ENCODE data around the gene CRYM.
"Not testable (repeated sequence)": the region's sequence is repeated elsewhere in the genome, so short reads cannot be mapped to it uniquely, and the experiment has no call there.

The CRYM gene

GRCh38 chr16:21274172-21274726, 3.8 kb downstream of the CRYM start:
- no peak overlapping the region for H3K27ac ChIP-seq (ENCODE audit: extremely low read depth, low read depth, low read length)
- POLR2A ChIA-PET: no interaction called here
- no peak overlapping the region for H3K4me3 ChIP-seq (ENCODE audit: low read depth, low read length)
- H3K9me3 ChIP-seq (ENCODE audit: control insufficient read depth, insufficient read depth, low read depth, low read length): no peaks in the 10 kb centered on the region
- no peak for TF ChIP-seq ZNF48 (tag by site-specific recombination; IDR thresholded peaks at IDR 0.05)
- TF ChIP-seq ZNF473 (tag by site-specific recombination; IDR thresholded peaks at IDR 0.05): no peak
- TF ChIP-seq ZNF513 (tag by site-specific recombination; IDR thresholded peaks at IDR 0.05): no peak
- no peak for TF ChIP-seq ZNF555 (tag by site-specific recombination; conservative IDR thresholded peaks at IDR 0.05)
- H3K36me3 ChIP-seq (ENCODE audit: control insufficient read depth in 2 of 2, insufficient read depth in 1 of 2, low read length in 2 of 2): no peaks in the 10 kb centered on the region
- H3K4me1 ChIP-seq (ENCODE audit: control insufficient read depth, insufficient read depth, low read length): no peaks in the 10 kb centered on the region
- CTCF ChIA-PET: interaction anchor here (0.5 to 1.2 kb wide), 3 partner anchors 84 to 114 kb away, joined by 3 to 7 read pairs (median 3); no protein-coding TSS in a partner anchor

- H3K36me3 ChIP-seq (ENCODE audit: control insufficient read depth in 2 of 2, insufficient read depth in 1 of 2, low read length in 2 of 2); H3K4me3 ChIP-seq (ENCODE audit: low read depth, low read length); H3K4me1 ChIP-seq (ENCODE audit: control insufficient read depth, insufficient read depth, low read length); H3K9me3 ChIP-seq (ENCODE audit: control insufficient read depth, insufficient read depth, low read depth, low read length); POLR2A ChIA-PET; H3K27ac ChIP-seq (ENCODE audit: extremely low read depth, low read depth, low read length); CTCF ChIA-PET: not testable (repeated sequence)
- TF ChIP-seq ZNF362 (tag by site-specific recombination; IDR thresholded peaks at IDR 0.05): peak; percentile 46; the same call in 1 of the 2 replicates
Measured at GRCh38 chr16:21272763-21273162, 5.3 kb downstream of the CRYM start.

- CTCF ChIA-PET: interaction anchor here (0.6 kb wide), 1 partner anchor 29 kb away, joined by 4 read pairs; no protein-coding TSS in a partner anchor
- H3K4me1 ChIP-seq (ENCODE audit: control insufficient read depth, insufficient read depth, low read length): no peaks in the 10 kb centered on the region
- TF ChIP-seq ZNF623 (tag by site-specific recombination; IDR thresholded peaks at IDR 0.05) (peak; percentile 76), ZNF416 (tag by site-specific recombination; IDR thresholded peaks at IDR 0.05) (no peak)
- H3K4me3 ChIP-seq (ENCODE audit: low read depth, low read length): no peak overlapping the region
- H3K27ac ChIP-seq (ENCODE audit: extremely low read depth, low read depth, low read length): no peak overlapping the region
- POLR2A ChIA-PET: interaction anchor here (0.6 kb wide), 1 partner anchor 982 kb away, joined by 4 read pairs; no protein-coding TSS in a partner anchor
- H3K9me3 ChIP-seq (ENCODE audit: control insufficient read depth, insufficient read depth, low read depth, low read length): no peaks in the 10 kb centered on the region
- H3K36me3 ChIP-seq (ENCODE audit: control insufficient read depth in 2 of 2, insufficient read depth in 1 of 2, low read length in 2 of 2): no peaks in the 10 kb centered on the region
Measured at GRCh38 chr16:21272253-21272652, 5.8 kb downstream of the CRYM start.

- CTCF ChIA-PET: no interaction called here
- H3K4me1 ChIP-seq (ENCODE audit: control insufficient read depth, insufficient read depth, low read length): peaks cover 3% of the 10 kb centered on the region; the same call in 1 of the 2 replicates
- TF ChIP-seq ZNF223 (tag by site-specific recombination; IDR thresholded peaks at IDR 0.05) (no peak), INSM2 (tag by site-specific recombination; IDR thresholded peaks at IDR 0.05) (no peak), REST (tag by site-specific recombination; IDR thresholded peaks at IDR 0.05) (no peak)
Measured at GRCh38 chr16:21268236-21268635, 9.9 kb downstream of the CRYM start.

More at GRCh38 chr16:21268236-21268635, 9.9 kb downstream of the CRYM start:
- H3K36me3 ChIP-seq (ENCODE audit: control insufficient read depth in 2 of 2, insufficient read depth in 1 of 2, low read length in 2 of 2): no peaks in the 10 kb centered on the region
- H3K4me3 ChIP-seq (ENCODE audit: low read depth, low read length): no peak overlapping the region
- H3K9me3 ChIP-seq (ENCODE audit: control insufficient read depth, insufficient read depth, low read depth, low read length): no peaks in the 10 kb centered on the region
- POLR2A ChIA-PET: interaction anchor here (0.7 kb wide), 1 partner anchor 119 kb away, joined by 10 read pairs; no protein-coding TSS in a partner anchor
- H3K27ac ChIP-seq (ENCODE audit: extremely low read depth, low read depth, low read length): no peak overlapping the region
